HCT116 (cell line): ENCODE results near the gene RNF4.

ENCODE experiments used
- CTCF ChIP-seq, 3 experiments: fragments of 200-600 bp in 1 of 3; sonication (generic) in 1 of 3; IDR thresholded peaks in 2 of 3; conservative IDR thresholded peaks in 1 of 3; 2 replicates each; pipeline ENCODE4 v1.5.1; 2012 to 2017; ENCODE audit warnings: low read depth in 2 of 3, low read length in 2 of 3, antibody characterized with exemption in 1 of 3, borderline replicate concordance in 1 of 3, control low read depth in 1 of 3, mild to moderate bottlenecking in 1 of 3, mixed read lengths in 1 of 3, mixed run types in 1 of 3, moderate library complexity in 1 of 3; ENCODE audit not compliant: insufficient read depth in 1 of 3
- EZH2 ChIP-seq: fragments of 200-600 bp; sonication (generic); IDR thresholded peaks from 2 replicates; pipeline ENCODE4 v1.6.1; 2017; ENCODE audit warnings: antibody characterized with exemption, mixed run types
- MAX ChIP-seq: IDR thresholded peaks from 2 replicates; pipeline ENCODE4 v1.6.1; 2012
- POLR2A ChIP-seq: IDR thresholded peaks from 2 replicates; pipeline ENCODE4 v1.7.0; 2011; ENCODE audit warnings: borderline replicate concordance; ENCODE audit not compliant: insufficient read depth, insufficient read length; ENCODE audit errors: extremely low read depth

GRCh38 chr4:2537011-2537830 is 68.3 kb downstream of the RNF4 start:
- no peak for TF ChIP-seq MAX
- no peak for TF ChIP-seq CTCF (IDR thresholded peaks at IDR 0.05 in 2 of 3, conservative IDR thresholded peaks at IDR 0.05 in 1 of 3; ENCODE audit: borderline replicate concordance in 1 of 3, insufficient read depth in 1 of 3, low read depth in 2 of 3, low read length in 2 of 3)
- no peak for TF ChIP-seq EZH2
- no peak for TF ChIP-seq POLR2A
